G401.6 (cell line): ENCODE data around the gene ISY1.
"Not testable (repeated sequence)": the region's sequence is repeated elsewhere in the genome, so short reads cannot be mapped to it uniquely, and the experiment has no call there.

ENCODE experiments used
- FAIRE-seq: peaks from 2 replicates; lab custom pipeline; 2012; peaks lifted over from hg19 to GRCh38; lab: Jason Lieb, UNC

ISY1 gene

DNA sequence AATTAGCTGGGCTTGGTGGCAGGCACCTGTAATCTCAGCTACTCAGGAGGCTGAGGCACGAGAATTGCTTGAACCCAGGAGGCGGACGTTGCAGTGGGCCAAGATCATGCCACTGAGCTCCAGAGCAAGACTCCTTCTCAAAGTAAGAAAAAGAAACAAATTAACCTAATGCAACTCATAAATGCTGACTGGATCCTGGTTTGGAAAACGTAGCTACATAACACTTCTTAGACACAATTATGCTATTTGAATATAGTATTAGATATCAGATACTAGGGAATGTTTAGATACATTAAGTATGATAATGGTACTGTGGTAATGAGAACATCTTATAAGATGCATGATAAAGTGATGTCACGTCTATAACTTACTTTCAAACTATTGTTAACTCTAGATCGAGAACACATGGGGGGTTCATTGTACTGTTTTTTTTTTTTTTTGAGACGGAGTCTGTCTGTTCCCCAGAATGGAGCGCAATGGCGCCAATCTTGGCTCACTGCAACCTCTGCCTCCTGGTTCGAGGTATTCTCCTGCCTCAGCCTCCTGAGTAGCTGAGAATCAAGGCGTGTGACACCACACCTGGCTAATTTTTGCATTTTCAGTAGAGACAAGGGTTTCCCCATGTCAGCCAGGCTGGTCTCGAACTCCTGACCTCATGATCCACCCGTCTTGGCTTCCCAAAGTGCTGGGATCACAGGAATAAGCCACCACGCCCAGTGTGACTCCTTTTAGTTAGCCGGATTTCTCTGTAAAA lies 5.9 kb upstream of the ISY1 start:
- FAIRE-seq = no peak

DNA sequence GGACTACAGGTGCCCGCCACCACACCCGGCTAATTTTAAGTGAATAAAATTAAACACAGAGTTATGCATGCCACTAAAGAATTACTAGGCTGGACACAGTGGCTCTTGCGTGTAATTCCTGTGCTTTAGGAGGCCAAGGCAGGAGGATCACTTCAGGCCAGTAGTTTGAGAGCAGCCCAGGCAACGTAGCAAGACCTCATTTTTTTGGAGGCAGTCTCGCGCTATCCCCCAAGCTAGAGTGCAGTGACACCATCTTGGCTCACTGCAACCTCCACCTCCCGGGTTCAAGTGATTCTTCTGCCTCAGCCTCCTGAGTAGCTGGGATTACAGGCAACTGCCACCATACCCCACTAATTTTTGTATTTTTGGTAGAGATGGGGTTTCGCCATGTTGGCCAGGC lies 4.7 kb upstream of the ISY1 start:
- not testable (repeated sequence) for FAIRE-seq

DNA sequence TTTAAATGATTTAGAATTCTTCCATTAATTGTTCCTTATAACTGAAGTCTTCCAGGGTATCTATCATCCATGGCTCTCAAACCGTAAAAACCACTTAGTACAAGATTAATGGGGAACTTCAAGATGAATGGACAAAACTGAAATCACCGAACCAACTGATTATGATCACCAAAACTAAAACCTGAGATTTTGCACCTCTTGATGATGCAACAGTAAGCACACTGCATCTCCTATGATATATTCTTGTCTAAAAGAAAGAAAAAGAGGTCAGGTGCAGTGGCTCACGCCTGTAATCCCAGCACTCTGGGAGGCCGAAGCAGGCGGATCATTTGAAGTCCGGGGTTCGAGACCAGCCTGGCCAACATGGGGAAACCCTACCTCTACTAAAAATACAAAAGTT lies 3.6 kb upstream of the ISY1 start:
- FAIRE-seq = no peak

DNA sequence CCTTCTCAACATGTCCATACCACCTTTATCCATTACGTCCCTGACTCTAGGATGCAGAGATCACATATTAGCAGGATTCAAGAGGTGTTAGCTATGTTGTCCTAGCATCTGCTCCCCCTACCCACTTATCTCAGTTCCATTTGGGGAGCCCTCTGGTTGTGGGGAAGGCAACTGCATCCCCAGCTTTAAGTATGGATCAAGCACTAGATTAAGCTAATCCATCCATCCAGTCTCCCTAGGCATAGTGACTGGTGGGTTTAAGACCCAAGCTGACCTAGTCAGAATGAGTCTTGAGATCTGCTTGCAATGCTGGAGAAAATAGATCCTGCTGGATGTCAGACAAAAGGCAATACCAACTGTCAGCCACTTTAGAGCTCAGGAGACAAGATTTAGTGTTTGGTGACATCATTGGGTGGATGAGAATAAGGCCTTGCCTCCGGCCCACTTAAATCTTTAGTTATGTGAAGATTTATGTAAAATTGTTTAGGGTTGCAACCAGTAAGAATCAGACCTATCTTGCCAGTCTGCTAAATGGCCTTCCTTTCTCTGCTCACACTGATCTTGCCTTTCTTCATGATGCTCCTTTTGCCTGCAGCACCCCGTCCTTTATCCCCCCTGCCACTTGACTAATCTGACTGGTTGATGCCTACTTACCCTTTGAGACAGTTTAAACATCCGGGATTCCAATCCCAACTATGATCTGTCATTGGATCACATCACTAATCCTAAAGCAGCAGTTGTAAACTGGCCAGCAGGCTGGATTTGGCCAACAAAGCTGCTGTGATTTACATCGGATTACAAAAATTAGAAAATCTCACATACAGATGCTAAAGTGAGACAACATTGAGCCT lies 2.1 kb upstream of the ISY1 start:
- FAIRE-seq = no peak

DNA sequence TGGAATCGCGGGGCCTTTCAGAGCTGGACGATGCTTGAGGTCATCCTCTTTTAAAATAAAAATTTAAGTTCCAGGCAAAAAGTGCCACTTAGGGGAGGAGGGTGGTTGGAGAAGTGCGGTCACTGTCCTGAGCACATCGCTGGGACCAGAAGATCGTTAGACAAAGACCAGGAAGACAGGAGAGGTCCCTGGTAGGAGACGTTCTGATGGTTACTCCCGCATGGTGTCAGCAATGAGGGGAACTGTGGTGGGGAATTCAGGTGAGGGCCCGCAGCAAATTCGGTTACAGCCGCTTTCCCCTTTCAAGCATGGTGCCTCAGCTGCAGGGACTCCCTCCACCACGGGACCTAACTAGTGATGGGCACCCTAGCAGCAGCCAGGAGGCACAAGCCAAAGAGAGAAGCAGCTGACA lies 1.0 kb upstream of the ISY1 start:
- no peak for FAIRE-seq

DNA sequence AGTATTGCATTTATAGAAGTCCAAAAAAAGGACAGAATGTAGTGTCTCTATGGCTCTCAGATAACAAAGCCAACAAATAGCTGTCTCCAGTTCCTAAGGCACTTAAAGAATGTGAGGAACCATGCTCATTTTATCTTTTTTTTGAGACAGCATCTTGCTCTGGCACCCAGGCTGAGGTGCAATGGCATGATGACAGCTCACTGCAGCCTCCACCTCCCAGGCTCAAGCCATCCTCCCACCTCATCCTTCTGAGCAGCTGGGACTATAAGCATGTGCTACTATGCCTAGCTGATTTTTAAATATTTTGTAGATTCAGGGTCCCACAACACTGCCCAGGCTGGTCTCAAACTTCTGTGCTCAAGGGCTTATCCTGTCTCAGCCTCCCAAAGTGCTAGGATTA lies 16.1 kb downstream of the ISY1 start:
- FAIRE-seq = no peak

DNA sequence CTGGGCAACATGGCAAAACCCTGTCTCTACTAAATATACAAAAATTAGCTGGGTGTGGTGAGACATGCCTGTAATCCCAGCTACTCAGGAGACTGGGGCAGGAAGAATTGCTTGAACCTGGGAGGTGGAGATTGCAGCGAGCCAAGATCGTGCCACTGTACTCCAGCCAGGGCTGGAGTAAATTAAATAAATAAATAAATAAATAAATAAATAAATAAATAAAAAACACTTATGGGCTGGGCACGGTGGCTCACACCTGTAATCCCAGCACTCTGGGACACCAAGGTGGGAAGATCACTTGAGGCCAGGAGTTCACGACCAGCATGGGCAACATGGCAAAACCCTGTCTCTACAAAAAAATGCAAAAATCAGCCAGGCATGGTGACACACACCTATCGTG lies 19.9 kb downstream of the ISY1 start:
- FAIRE-seq = not testable (repeated sequence)

DNA sequence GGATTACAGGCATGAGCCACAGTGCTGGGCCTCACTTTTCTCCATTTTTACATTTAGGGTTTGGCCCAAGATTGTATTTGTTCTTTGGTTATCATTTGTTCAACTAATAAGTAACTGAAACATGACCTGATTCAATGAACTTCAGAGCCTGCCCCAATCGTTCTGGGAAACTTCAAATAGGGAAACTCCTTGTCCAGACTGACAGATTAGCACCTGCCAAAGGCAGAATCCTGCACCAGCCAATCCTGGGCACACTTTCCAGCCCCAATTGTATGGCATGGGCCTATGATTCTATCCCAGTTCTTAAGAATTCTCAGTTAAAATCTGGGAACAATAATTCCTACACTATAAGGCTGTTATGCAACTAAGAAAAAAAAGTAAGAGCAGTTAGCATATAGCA lies 21.0 kb downstream of the ISY1 start:
- FAIRE-seq = no peak

DNA sequence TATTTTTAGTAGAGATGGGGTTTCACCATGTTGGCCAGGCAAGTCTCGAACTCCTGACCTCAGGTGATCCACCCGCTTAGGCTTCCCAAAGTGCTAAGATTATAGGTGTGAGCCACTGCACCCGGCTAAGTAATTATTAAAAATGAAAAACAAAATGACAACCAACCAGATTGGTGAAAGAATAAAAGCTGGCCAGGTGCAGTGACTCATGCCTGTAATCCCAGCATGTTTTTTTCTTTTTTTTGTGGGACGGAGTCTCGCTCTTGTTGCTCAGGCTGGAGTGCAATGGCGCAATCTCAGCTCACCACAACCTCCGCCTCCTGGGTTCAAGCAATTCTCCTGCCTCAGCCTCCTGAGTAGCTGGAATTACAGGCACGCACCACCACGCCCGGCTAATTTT lies 24.6 kb downstream of the ISY1 start:
- not testable (repeated sequence) for FAIRE-seq

DNA sequence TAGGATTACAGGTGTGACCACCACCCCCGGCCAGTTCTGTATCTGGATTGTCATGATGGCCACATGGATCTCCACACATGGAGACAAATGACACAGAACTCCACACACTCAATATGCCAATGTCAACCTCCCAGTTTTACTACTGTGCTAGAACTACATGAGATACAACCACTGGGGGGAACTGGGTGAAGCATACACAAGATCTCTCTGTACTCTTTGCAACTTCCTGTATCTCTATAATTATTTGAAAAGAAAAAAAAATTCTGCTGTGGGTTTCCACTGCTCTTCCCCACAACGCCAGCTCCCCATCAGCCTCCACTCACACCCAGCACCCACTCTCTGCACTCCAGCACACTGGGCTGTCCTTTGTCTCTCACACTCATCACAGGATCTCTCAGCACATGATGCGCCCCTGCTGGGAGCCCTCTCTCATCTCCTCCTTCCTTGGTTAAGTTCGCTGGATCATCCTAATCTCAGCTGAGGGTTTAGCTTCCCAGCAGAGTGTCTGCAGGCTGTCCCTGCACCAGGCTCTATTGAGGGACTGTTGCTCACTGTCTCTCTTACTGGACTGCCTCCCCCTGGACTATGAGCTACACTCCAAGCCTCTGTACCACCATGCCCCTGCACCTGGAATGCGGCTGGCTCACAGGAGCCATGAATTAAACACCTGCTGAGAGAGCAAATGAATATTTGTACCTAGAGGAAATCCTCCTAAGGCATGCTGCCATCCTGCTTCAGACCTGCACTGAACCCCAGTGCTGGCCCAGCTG lies 28.6 kb downstream of the ISY1 start:
- no peak for FAIRE-seq

DNA sequence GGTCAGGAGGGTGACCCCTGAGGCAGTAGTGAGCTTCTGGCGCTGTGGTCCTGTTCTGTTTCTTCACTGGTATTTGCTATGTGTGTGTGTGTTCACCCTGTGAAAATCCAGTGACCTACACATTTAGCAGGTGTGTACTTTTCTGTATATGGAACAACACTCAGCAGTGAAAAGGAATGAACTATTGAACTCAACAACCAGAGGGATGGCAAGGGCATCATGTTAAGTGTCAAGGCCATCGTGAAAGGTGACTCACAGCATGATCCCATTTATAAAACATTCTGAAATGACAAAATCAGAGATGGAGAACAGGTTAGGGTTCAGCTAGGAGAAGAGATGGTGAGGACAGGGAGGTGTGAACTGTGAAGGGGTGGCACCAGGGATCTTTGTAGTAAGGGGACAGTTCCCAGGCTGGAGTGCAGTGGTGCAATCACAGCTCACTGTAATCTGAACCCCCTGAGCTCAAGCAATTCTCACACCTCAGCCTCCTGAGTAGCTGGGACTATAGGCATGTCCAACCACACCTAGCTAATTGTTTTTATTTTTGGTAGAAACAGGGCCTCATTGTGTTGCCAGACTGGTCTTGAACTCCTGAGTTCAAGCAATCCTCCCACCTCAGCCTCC lies 29.3 kb downstream of the ISY1 start:
- FAIRE-seq = no peak

DNA sequence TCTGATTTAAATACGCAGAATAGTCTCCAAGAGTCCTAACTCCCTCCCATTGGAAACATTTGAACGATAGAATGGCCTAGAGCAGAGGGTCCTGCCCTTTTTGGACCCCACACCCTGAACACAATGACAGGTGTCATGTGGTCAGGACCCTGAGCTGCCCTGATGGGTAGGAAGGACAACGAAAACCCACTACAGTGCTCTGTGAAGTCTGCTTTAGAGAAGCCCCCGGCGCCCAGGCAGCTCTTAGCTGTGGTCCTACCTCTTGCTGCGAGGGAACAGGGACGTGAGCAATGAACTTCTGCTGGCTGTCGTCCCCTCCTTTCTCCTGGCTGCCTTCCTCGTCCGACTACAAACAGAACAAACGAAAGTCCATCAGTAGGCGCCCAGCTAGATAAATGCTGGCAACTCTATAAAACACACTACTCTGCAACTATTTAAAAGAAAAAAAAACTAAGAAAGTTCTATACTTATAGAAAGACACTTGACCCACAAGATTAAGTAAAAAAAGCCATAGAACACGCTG lies 30.5 kb downstream of the ISY1 start:
- no peak for FAIRE-seq

DNA sequence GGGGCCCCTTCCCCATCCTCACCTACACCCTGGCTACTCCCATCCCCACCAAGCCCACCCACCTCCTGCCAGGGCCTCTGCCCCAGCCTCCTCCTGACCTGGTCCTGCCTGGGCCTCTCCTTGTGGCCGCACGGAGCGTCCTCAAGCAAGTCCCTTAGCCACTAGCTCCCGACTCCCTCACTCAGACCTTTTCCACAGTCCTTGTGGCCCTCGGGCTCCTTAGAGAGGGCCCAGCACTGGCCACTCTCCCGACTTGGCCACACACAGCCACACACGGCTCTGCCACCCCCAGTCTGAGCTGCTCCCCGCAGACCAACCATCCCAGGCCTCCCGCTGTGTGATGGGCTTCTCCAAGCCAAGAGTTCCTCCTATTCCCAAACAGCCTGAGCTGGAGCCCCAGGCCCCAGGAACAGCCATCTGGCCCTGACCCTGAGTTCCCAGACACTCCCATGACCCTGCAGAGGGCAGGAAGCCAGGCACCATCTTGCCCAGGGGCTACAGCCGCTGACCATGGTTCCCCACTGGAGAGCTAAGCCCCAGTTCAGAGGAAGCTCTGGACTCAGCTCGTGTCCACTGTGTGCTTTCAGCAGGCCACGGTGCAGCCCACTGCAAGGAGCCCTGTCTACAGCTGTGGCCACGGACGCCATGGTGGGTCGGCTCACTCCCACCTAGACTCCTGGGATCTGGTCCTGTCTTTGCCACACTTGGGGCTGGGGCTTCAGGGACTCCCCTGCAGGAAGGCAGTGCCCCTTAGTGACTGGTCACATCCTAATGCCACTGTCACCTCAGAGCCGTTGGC lies 32.3 kb downstream of the ISY1 start:
- FAIRE-seq = no peak

DNA sequence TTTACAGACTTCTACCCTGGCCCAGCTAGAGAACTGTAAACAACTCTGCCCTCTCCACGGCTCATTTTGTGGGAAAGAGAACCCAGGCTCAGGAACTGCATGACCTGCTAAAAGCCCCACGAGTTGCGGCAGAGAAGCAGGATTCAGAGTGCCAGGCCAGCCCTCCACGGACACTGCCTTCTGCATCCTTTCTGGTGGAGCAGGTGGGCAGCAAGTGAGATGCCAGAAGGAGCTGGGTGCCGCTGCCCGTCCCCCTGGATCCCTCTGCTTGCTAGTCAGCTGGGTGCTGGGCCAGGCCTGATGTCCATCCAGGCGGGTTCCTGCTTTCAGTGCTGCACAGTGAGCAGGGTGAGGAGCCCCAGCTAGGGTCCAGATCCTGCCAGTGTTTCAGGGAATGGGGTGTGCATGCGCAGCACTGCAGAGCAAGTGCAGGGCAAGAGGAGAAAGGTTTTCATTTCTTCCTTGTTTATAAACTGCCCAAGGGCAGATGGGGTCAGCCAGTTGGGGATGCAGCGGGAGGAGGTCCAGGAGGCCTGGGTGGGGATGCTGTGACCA lies 34.1 kb downstream of the ISY1 start:
- no peak for FAIRE-seq

DNA sequence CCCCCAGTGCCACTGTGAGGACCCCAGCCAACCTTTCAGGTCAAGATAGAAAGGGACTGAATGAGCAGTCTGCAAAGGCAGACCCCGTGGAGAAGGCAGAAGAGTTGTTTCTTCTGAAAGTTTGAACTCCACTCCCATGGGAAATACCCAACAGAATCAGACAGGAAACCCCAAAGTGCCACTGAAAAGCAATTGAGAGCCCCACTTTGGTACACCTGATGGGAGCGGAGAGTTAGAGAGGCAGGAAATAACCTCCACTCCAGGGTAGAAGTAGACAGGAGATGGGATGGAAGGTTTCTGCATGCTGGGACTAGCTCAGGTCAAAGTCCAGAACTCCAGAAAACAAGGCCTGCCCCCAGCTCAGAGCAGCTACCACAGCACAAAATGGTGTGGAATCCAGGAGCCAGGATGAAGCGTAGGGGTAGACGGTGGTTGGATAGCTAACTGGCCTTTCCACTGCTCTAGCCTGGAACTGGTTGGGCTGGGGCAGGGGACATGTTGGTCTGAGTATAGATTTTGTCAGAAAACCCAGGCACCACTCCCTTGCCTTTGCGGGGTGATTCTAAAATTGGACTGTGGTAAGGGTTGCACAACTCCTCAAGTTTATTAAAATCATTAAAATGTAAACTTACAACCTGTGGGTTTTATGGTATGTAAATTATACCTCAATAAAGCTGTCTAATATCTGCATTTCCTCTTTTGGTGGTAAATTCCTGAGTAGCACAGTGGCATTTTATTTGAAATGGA lies 37.4 kb downstream of the ISY1 start:
- no peak for FAIRE-seq

DNA sequence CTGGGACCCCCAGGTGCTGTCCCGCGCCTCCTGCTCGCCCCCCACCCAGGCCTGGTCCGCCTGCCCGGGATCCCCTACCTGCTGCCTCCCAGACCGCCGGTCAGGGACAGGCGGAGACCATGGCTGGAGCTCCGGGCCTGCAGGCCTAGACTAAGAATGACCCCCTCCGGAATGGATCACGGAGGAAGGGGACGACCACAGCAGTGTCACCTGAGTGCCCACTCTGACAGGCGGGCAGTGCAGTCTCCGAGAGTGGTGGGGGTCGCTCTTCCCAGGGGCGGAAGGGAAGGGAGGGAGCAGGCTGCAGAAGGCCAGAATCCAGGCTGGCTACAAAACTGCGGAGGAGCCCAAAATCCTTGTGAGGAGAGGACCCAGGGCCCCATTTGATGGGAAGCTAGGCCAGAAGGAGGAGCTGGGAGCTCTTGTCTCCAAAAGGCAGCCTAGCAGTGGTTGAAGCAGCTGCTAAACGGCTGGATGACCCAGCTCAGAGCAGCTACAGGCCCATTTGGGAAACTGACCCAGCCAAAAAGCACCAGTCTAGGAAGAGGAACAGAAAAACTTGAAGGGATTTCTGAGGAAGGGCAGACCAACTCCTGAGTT lies 38.4 kb downstream of the ISY1 start:
- FAIRE-seq = no peak

DNA sequence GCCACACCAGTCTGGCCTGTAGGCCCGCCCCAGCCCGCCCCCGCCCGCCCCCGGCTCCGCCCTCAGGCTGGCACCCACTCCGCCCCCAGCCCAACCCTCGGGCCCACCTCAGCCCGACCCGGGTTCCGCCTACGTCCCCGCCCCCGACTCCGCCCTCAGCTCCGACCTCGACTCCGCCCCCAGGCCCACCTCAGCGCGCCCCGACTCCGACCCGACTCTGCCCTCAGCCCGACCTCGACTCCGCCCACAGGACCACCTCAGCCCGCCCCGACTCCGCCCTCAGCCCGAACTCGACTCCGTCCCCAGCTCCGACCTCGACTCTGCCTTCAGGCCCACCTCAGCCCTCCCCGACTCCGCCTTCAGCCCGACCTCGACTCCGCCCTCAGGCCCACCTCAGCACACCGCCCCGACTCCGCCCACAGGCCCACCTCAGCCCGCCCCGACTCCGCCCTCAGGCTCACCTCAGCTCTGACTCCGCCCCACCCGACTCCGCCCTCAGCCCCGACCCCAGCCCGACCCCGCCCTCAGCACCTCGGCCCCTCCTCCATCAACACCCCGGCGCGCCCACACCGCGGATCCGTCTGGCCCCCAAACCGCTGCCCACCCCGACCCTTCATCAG lies 39.0 kb downstream of the ISY1 start, which contains the start of gene RAB43:
Gene RAB43, minus strand, starts transcription at position 13 of the 620 bp plus-strand sequence. CDS start 315 bp downstream, outside the sequence.
- peak; percentile 95 for FAIRE-seq

DNA sequence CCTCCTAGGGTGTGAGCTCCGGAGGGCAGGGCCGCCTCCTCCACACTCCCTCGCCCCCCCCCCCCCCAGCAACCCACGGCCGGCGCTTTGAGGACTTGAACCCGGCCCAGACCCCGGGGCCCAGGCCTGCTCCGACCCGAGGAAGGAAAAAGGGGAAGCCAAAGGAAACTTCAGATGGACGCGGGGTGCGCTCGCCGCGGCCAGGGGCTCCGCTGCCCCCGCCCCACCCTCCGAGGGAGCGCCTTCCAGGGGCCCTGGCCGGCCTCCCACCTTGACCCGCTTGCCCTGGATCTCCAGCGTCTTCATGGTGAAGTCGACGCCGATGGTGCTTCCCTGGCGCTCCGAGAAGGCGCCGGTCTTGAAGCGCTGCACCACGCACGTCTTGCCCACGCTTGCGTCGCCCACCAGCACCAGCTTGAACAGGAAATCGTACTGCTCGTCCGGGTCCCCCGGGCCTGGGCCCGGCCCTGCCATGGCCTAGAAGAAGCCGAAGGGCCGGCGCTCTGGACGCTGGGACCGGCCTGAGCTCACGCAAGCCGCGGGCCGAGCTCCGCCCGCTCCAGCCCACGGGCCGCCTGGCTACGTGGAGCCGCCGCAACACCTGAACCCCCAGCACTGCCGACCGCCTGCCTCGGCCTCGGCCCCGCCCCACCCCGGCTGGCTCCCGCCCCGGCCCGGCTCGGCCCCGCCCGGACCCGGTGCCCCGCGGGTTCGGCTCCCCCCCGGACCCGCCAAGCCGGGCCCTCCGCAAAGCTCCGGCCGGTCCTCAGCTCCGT lies 39.7 kb downstream of the ISY1 start:
- FAIRE-seq = no peak
